GM12891 (cell line): ENCODE results near the gene PLSCR3.

ENCODE experiments used
- PAX5 ChIP-seq: IDR thresholded peaks from 2 replicates; pipeline ENCODE4 v1.6.1; 2011; ENCODE audit warnings: low read length, moderate library complexity, mild to moderate bottlenecking; ENCODE audit not compliant: insufficient read depth, severe bottlenecking
- POLR2A ChIP-seq: IDR thresholded peaks from 2 replicates; pipeline ENCODE4 v1.6.1; 2011; ENCODE audit warnings: low read depth, low read length, control low read depth
- POLR2AphosphoS5 ChIP-seq: IDR thresholded peaks from 2 replicates; pipeline ENCODE4 v1.6.1; 2011; ENCODE audit warnings: low read depth, low read length, control low read depth
- TAF1 ChIP-seq: IDR thresholded peaks from 2 replicates; pipeline ENCODE4 v1.6.1; 2011; ENCODE audit warnings: low read depth, low read length, control low read depth

DNA sequence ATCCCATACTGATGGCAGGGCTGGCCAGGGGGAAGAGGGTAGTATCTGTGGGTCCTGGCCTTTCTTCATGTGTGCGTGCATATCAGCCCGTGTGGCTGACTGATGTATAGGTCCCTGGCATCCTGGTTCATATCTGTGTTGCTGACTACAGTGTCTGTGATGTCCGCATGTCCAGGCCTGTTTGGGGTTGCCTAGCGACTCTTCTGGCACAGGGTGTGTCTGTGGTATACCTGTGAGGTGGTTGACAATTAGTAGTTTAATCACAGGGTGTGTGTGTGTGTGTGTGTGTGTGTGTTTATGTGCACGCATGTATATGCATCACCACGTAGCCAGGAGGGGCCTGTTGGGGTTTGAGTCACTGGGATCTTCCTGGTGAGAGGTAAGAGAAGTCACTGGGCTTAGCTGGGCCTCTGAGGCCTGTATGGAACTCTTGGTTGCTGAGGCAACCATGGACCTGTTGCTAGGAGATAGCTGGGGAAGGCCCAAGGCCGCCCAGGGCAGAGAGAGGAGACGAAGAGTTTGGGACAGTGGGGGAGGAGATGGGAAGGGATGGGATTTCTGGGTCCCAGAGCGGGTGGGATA lies 40.0 kb downstream of the PLSCR3 start:
- TF ChIP-seq POLR2A, result no peak
- TF ChIP-seq TAF1, result no peak
- no peak for TF ChIP-seq POLR2AphosphoS5
- TF ChIP-seq PAX5, result no peak
